GM13977 (cell line): ENCODE data around the gene TSSK1B.

Experiments
- DNase-seq: peaks from one replicate; pipeline ENCODE4 v3.0.0; 2012; ENCODE audit warnings: low spot score
- in situ Hi-C: fragments of 300-500 bp; cut with MboI; formaldehyde crosslinking; loops from one replicate; pipeline ENCODE4 v1.12.0; 2022; ENCODE audit warnings: low sequenced_read_pairs, low pct_unique_long_range_greater_than_20kb, mixed read lengths, inconsistent platforms; ENCODE audit not compliant: unreplicated experiment
- TF ChIP-seq, protein P1 (sequence below): IDR thresholded peaks from 2 replicates; pipeline ENCODE4 v1.5.1; 2012; ENCODE audit warnings: mild to moderate bottlenecking, control low read depth; ENCODE audit not compliant: insufficient read depth; ENCODE audit errors: extremely low read depth, missing control alignments

Gene TSSK1B

GRCh38 chr5:113389116-113389515 is 45.7 kb downstream of the TSSK1B start:
- TF ChIP-seq, protein P1, sequence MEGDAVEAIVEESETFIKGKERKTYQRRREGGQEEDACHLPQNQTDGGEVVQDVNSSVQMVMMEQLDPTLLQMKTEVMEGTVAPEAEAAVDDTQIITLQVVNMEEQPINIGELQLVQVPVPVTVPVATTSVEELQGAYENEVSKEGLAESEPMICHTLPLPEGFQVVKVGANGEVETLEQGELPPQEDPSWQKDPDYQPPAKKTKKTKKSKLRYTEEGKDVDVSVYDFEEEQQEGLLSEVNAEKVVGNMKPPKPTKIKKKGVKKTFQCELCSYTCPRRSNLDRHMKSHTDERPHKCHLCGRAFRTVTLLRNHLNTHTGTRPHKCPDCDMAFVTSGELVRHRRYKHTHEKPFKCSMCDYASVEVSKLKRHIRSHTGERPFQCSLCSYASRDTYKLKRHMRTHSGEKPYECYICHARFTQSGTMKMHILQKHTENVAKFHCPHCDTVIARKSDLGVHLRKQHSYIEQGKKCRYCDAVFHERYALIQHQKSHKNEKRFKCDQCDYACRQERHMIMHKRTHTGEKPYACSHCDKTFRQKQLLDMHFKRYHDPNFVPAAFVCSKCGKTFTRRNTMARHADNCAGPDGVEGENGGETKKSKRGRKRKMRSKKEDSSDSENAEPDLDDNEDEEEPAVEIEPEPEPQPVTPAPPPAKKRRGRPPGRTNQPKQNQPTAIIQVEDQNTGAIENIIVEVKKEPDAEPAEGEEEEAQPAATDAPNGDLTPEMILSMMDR: no peak
- no peak for DNase-seq
- in situ Hi-C loops: loop anchor here (25.0 kb wide), 1 partner anchor 223 kb away; no protein-coding TSS in a partner anchor

DNA sequence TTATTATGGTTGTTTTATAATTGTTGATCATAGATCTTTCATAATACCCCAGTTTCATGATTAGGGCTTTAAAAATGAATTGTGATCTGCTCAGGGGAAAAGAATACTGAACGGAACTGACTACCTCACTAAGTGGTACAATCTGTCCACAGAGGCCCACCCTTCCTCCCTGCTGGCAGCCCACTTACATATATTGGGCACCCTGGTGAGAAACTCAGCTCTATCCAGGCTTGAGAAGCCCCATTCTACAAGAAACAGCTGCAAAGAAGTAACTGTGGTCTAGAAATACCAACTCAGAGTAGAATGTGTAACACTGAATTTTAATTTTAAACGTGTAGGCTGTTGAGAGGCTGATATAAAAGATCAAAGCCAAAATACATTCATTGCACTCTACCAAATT is 46.9 kb downstream of the TSSK1B start:
- no peak for DNase-seq
- in situ Hi-C loops: loop anchor here (25.0 kb wide), 1 partner anchor 224 kb away; no protein-coding TSS in a partner anchor
- TF ChIP-seq, protein P1: no peak

DNA sequence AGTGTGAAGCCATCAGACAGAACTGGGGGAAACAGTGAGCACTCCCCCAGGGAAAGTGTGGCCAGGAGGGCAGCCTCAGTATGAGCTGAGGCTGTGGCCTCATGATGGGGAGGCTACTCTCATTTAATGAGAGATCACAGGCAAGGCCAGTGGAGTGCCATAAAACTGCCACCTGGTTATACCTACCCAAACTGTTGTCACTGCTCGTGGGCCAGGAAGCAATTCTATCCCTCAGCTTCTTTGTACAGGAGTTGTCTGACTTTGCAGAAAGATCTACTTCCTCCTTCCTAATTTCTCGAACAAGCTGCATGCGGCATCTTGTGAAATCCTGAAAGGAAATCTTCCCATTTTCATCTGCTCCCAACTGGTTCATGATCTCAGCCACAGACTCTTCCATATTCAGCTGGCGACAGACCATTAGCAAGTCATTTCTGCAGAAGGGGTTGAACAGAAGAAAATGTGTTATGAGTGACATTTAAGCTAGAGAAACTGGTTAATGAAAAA is 50.0 kb downstream of the TSSK1B start:
- TF ChIP-seq, protein P1: no peak
- in situ Hi-C loops: loop anchor here (25.0 kb wide), 1 partner anchor 227 kb away; no protein-coding TSS in a partner anchor
- DNase-seq: no peak

DNA sequence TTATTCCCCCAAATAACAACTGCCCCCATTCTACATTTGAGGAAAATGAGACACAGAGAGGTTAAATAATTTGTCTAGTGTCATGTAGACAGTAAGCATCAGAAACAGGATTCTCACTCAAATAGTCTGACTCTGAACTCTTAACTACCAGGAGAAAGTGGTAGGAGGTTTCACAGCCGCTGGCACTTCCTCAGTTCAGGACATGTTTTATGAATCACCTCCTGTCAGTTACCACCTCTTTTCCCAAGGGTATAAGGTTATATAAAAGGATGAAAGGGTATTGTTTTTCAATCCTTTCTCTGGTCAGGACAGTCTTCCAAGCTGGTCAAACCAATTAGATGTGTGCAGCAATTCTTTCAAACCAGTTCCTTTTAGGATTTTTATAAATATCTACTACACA is 52.1 kb downstream of the TSSK1B start:
- no peak for DNase-seq
- TF ChIP-seq, protein P1: no peak
- in situ Hi-C loops: loop anchor here (25.0 kb wide), 1 partner anchor 230 kb away; no protein-coding TSS in a partner anchor
